GM19099 (cell line): ENCODE results near the gene NELL1.

Experiments
- POLR2A ChIP-seq: IDR thresholded peaks from 3 replicates; pipeline ENCODE4 v1.6.1; 2011; ENCODE audit warnings: low read depth; ENCODE audit not compliant: insufficient read length; ENCODE audit errors: extremely low read depth

Gene NELL1

GRCh38 chr11:21037850-21038249 lies 368.5 kb downstream of the NELL1 start:
- TF ChIP-seq POLR2A, result no peak

GRCh38 chr11:21038801-21039200 lies 369.4 kb downstream of the NELL1 start:
- TF ChIP-seq POLR2A, result no peak

- TF ChIP-seq POLR2A, result no peak
Measured at GRCh38 chr11:21040630-21041029, 371.2 kb downstream of the NELL1 start.

GRCh38 chr11:21048626-21049025 lies 379.2 kb downstream of the NELL1 start:
- no peak for TF ChIP-seq POLR2A

GRCh38 chr11:21053466-21053865 lies 384.1 kb downstream of the NELL1 start:
- no peak for TF ChIP-seq POLR2A

- no peak for TF ChIP-seq POLR2A
Measured at GRCh38 chr11:21056644-21057043, 387.3 kb downstream of the NELL1 start.

- no peak for TF ChIP-seq POLR2A
Measured at GRCh38 chr11:21059879-21060278, 390.5 kb downstream of the NELL1 start.

- no peak for TF ChIP-seq POLR2A
Measured at GRCh38 chr11:21066030-21066429, 396.6 kb downstream of the NELL1 start.

- no peak for TF ChIP-seq POLR2A
Measured at GRCh38 chr11:21068886-21069285, 399.5 kb downstream of the NELL1 start.

- TF ChIP-seq POLR2A, result no peak
Measured at GRCh38 chr11:21069909-21070308, 400.5 kb downstream of the NELL1 start.

GRCh38 chr11:21072558-21072957 lies 403.2 kb downstream of the NELL1 start:
- TF ChIP-seq POLR2A, result no peak

- no peak for TF ChIP-seq POLR2A
Measured at GRCh38 chr11:21082853-21083252, 413.5 kb downstream of the NELL1 start.

GRCh38 chr11:21088930-21089329 lies 419.5 kb downstream of the NELL1 start:
- TF ChIP-seq POLR2A, result no peak

- no peak for TF ChIP-seq POLR2A
Measured at GRCh38 chr11:21104641-21105040, 435.3 kb downstream of the NELL1 start.

GRCh38 chr11:21105196-21105917 lies 436.0 kb downstream of the NELL1 start:
- TF ChIP-seq POLR2A, result no peak

GRCh38 chr11:21109341-21109740 lies 440.0 kb downstream of the NELL1 start:
- TF ChIP-seq POLR2A, result no peak

- no peak for TF ChIP-seq POLR2A
Measured at GRCh38 chr11:21110415-21110814, 441.0 kb downstream of the NELL1 start.

GRCh38 chr11:21113876-21114275 lies 444.5 kb downstream of the NELL1 start:
- TF ChIP-seq POLR2A, result no peak

GRCh38 chr11:21116009-21116408 lies 446.6 kb downstream of the NELL1 start:
- no peak for TF ChIP-seq POLR2A
